ENCODE measurements around the gene BSN. TPM values are rescaled to one million over a fixed set of nuclear protein-coding genes. Genes with fewer than 3 reads are reported as not detected.

BSN gene
- total RNA-seq, 1 donor: 0.27 TPM

- peak; percentile 87 for TF ChIP-seq CTCF (IDR thresholded peaks at IDR 0.05; ENCODE audit: insufficient read depth, low read length)
- peak; percentile 58 for DNase-seq (ENCODE audit: low read depth)
- H3K4me3 ChIP-seq (ENCODE audit: low read depth, low read length): no peak overlapping the region
These were observed 149.2 kb downstream of the BSN start for GRCh38 chr3:49703443-49703927.

DNA sequence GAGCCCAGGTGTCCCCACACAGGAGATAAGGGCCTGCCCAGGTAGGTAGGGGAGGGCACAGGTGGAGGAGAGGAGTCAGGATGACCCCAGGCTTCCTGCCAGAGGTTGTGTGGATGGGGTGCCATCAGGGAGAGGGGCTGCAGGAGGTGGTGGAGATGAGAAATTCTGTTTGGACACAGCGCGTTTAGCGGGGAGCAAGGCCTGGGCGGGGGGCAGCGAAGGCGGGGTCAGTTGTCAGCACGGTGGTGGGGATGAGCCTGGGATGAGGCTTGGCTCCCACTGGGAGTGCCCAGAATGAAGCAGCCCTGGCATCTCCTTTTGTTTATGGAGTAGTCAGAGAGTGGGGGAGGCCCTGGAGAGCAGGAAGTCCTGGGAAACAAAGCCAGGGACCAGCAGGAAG, 149.7 kb downstream of the BSN start:
- no peak for DNase-seq (ENCODE audit: low read depth)
- H3K4me3 ChIP-seq (ENCODE audit: low read depth, low read length): no peak overlapping the region
- no peak for TF ChIP-seq CTCF (IDR thresholded peaks at IDR 0.05; ENCODE audit: insufficient read depth, low read length)

- H3K4me3 ChIP-seq (ENCODE audit: low read depth, low read length): no peak overlapping the region
- DNase-seq (ENCODE audit: low read depth): no peak
- TF ChIP-seq CTCF (IDR thresholded peaks at IDR 0.05; ENCODE audit: insufficient read depth, low read length): no peak
These were observed 150.4 kb downstream of the BSN start for GRCh38 chr3:49704629-49705028.

DNA sequence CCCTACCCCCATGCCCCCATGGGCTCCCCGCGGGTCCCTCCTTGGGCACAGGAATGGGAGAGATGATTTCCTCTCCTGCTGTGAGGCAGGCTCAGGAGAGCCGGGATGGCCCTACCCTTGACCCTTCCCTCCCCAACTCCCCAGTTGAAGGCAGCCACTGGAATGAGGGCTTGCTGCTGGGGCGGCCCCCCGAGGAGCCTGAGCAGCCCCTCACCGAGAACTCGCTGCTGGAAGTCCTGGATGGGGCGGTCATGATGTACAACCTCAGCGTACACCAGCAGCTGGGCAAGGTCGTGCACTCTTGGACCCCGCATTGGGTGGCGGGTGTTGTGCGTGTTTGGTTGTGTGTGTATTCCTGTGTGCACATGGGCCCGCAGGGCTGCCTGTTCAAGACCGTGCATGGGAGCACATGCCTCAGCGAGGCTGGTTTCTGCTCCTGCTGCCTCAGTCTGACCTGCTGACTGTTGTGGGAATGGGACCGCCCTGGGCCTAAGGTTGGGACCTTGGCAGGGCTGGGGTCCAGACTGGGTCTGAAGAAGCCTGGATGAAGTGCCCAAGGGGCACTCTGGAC, 151.2 kb downstream of the BSN start:
- no peak overlapping the region for H3K4me3 ChIP-seq (ENCODE audit: low read depth, low read length)
- no peak for TF ChIP-seq CTCF (IDR thresholded peaks at IDR 0.05; ENCODE audit: insufficient read depth, low read length)
- no peak for DNase-seq (ENCODE audit: low read depth)

- no peak for TF ChIP-seq CTCF (IDR thresholded peaks at IDR 0.05; ENCODE audit: insufficient read depth, low read length)
- DNase-seq (ENCODE audit: low read depth): no peak
- H3K4me3 ChIP-seq (ENCODE audit: low read depth, low read length): no peak overlapping the region
These were observed 152.3 kb downstream of the BSN start for GRCh38 chr3:49706456-49707112.

- no peak for TF ChIP-seq CTCF (IDR thresholded peaks at IDR 0.05; ENCODE audit: insufficient read depth, low read length)
- DNase-seq (ENCODE audit: low read depth): no peak
These were observed 152.8 kb downstream of the BSN start for GRCh38 chr3:49707113-49707480.

More at GRCh38 chr3:49707113-49707480, 152.8 kb downstream of the BSN start:
- H3K4me3 ChIP-seq (ENCODE audit: low read depth, low read length): no peak overlapping the region
